GM21737 (cell line): ENCODE results near the gene PDZD4.

Experiments
- ATAC-seq: cut with Tn5 transposase; IDR thresholded peaks from one replicate; pipeline ENCODE4 v1.9.1; 2021; ENCODE audit warnings: mild to moderate bottlenecking, moderate library complexity; ENCODE audit not compliant: unreplicated experiment

PDZD4 gene, protein sequence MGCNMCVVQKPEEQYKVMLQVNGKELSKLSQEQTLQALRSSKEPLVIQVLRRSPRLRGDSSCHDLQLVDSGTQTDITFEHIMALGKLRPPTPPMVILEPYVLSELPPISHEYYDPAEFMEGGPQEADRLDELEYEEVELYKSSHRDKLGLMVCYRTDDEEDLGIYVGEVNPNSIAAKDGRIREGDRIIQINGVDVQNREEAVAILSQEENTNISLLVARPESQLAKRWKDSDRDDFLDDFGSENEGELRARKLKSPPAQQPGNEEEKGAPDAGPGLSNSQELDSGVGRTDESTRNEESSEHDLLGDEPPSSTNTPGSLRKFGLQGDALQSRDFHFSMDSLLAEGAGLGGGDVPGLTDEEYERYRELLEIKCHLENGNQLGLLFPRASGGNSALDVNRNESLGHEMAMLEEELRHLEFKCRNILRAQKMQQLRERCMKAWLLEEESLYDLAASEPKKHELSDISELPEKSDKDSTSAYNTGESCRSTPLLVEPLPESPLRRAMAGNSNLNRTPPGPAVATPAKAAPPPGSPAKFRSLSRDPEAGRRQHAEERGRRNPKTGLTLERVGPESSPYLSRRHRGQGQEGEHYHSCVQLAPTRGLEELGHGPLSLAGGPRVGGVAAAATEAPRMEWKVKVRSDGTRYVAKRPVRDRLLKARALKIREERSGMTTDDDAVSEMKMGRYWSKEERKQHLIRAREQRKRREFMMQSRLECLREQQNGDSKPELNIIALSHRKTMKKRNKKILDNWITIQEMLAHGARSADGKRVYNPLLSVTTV

DNA sequence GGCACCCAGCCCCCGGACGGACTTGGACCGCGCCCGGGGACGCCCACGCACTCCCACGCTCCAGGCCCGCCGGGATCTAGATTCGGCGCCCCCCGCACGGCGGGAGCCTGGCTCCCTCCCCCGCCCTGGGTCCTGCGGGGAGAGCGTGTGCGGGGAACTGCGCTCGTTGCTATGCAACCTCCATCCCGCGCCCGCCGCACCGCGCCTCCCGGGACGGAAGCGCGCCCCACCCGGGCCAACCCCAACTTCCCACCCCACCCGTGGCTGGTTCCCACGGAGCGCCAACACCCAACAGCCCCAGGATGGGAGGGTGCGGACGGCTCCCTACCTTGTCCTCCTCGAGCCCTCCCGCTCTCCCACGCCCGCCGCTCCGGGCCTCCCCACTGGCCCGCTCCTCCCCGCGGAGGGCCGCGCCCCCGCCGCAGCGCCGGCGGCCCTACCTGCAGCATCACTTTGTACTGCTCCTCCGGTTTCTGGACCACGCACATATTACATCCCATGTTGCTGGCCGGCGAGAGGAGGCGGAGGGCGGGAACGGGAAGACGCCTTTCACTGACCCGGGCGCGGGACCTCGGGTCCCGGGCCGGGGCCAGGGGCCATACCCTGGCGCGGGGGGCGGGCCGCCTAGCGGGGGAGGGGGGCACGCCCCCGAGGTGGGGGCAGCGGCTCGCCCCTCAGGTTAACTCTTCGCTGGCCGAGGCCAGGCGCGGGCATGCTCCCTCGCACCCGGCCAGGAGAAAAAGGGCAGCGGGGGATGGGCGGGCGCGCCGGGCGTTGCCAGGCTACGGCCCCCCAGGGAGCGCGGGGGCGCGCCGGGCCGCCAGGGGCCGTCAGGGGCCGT is at the start of gene PDZD4:
Gene PDZD4, minus strand, starts transcription at position 746 of the 841 bp plus-strand sequence. Its CDS starts 246 bp downstream, at position 500.
- ATAC-seq, result no peak

DNA sequence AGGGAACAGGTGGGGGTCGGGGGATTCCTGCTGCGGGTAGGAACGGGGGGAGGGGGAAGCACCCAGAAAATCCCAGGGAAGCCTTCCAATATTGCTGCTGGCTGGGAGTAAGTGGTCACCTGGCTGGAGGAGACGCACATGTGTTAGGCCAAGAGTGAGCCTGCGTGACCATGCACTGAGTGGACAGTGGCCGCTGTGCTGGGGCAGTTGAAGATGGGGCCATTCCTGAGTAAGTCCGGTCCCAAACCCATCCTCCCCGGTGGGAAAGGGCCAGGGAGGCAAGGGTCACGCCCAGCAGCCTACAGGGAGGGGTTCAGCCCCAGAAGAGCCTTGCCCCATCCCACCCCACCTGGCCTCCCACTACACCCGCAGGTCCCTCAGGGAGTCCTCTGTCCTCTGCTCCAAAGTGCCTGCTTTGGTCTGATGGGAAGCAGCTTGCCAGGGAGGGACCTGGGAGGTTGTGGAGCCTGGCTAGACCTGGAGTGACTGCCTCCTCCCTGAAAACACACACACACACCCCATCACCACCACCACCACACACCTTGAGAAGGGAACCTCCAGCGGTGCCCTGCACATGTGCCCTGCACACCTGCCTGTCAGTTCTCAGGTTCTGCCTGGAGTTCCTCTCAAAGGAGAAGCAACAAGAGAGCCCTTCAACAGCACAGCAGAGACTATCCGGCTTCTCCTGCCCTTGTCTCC is 49.5 kb upstream of the PDZD4 start:
- no peak for ATAC-seq

DNA sequence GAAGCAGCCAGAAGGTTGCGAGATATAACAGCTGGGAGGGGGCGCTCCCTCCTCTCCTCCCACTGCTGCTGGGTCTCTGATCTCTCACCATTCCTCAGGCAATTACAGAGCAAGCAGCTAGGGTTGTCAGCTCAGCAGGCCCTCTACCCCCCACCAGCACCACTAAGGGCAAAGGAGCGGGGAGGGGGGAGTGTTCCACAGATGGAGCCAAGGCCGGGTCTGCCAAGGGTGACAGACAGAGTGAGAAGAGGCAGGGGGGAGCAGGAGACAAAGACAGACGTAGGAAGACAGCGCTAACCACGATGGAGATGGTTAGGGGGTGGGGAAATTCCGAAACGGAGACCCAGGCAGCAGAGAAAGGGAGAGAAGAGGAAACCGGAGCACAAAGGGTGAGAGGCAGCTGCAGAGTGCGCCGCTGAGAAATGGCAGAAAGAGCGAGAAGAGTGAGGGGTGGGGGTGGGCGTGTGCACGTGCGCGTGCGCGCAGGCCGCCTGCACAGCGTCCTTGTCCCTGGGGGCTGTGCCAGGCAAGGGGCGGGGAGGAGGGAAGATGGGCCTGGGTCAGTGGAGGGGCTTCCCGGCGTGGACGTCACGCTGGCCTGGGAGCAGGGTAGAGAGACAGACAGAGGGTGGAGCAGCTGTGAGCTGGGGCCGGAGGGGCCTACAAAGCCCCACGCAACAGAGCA is 48.8 kb upstream of the PDZD4 start:
- no peak for ATAC-seq

DNA sequence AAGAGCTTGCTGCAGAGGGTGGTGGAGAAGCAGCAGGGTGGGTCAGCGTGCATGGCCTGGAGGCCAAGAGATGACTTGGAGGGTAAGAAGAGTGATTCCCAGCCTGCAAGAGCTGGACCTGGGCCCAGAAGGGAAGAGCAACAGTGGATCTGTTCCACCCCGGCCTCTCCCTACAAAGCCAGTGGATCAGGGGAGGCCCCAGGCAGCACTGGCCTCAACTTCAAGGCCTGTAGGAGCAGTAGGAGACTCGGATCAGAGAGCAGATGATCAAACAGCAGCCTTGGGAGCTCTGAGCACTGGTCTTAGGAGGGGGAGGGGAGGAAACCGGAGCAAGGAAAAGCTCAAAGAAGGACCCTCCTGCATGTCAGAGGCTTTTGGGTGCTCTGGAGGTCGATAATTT is 48.0 kb upstream of the PDZD4 start:
- no peak for ATAC-seq

DNA sequence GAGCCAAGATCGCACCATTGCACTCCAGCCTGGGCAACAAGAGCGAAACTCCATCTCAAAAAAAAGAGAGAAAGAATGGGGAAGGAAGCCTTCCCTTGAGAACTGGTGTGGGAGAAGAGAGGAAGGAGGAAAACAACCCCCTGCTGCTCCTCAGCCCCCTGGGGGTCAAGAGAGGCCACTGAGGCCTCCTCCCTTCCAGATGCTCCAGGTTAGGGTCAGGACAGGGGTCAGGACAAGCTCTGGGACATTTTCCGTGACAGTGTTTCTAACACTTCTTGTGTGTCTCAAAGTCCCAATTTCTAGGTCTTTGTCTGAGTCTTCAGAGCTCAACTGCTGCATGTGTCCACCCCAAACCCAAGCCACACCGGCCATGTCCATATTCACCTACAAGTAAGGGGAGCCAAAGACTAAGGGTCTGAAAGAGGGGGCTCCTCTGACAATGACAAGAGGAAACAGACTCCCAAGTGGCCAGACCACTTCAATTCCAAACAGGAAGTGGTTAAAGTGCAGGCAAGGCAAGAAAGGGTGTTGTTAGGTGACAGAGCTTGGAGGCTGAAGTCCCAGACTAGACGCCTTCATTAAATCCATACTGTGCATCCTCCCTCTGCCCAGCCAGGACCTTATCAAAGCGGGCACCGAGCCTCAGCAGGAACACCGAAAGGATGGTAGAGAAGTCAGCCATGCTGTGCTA is 47.4 kb upstream of the PDZD4 start:
- ATAC-seq, result no peak

DNA sequence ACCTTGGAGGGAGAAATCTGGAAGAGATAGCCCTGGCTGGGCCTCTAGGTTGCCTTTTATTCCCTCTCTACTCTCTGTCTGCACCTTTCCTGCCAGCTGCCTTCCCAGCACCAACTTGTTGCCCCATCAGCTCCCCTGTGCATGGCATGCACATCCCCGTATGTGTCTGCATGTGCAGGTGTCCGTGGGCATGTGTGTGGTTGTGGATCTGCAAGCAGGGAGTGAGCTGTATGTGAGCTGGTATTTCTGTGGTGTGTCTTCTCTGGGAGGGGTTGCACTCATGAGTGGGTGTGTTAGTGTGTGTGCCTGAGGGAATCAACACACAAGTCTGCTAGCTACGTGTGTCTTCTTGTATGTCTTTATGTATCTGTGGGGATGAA is 45.8 kb upstream of the PDZD4 start:
- ATAC-seq, result no peak

DNA sequence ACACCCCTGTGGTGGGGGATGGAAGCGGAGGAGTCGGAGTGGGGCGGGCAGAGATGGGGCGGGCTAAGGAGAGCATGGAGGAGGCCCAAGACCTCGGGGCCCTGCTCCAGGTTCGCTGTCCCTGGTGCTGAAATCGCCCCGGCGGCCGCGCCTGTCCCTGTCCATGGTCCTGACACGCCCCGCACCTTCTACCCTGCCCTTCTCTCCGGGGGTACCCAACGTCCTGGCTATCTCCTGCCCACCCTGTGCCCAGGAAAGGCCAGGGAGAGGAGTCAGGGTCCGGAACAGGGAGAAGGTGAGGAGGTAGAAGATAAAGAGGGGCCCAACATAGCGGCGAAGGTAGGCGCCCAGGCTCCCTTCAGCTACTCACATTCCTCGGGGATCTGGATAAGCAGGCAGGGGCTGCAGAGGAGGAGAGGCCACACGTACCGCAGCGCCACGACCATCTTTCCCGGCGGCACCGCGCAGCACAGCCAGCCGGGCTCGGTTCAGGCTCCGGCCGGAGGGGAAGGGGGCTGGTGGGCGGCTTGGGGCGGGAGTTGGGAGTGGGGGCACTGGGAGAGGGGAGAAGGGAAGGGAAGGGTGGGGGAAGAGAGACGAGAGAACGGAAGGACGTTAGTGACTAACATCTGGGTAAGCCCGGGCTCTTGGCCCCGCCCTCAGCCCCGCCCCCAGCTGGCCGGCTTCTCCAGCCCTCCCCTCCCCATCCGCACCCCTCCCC is 45.2 kb upstream of the PDZD4 start:
- no peak for ATAC-seq

DNA sequence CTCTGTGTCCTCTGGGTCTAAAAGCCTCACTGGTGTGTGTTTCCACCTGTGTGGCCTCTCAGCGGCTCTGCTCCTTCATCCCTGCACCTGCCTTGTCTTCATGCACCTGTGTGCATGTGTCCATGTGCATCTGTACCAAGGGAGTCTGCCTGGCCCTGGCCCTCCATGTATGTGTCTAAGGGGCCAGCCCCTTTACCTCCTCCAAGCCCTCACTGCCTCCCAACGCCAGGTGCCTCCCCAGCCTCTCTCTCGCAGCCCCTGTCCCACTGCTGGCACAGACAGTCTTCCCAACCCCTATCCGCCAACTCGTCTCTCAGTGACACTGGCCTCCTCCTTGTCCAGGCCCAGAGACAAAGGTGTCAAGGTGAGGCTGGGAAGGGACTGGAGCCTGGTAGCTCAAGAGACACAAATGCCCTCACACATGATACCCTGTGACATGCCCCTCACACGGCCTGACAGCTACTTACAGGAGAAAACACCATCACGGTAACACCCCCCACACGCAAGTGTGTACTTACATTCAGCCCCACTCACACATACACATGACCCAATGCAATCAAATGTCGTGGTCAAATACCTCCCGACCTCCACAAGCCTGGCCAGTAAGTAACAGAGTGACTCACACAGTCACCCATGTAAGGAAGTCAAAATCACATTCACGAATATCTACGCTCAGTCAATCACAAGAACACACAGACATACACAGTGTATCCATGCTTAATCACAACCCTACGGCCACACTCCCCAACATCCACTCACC is 44.2 kb upstream of the PDZD4 start:
- ATAC-seq, result no peak

DNA sequence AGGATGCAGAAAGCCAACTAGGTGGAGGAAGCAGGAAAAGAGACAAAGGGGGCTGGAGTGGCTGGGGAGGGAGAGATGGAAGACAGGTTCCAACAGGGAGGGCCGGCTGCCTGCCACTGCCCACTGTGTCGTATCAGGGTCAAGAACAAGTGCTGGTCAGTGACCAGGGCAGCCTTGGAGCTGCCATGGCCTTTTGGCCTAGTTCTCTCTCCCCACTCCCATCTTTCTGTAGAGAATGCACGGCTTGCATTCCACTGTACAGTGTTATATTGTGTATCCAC is 43.7 kb upstream of the PDZD4 start:
- no peak for ATAC-seq

DNA sequence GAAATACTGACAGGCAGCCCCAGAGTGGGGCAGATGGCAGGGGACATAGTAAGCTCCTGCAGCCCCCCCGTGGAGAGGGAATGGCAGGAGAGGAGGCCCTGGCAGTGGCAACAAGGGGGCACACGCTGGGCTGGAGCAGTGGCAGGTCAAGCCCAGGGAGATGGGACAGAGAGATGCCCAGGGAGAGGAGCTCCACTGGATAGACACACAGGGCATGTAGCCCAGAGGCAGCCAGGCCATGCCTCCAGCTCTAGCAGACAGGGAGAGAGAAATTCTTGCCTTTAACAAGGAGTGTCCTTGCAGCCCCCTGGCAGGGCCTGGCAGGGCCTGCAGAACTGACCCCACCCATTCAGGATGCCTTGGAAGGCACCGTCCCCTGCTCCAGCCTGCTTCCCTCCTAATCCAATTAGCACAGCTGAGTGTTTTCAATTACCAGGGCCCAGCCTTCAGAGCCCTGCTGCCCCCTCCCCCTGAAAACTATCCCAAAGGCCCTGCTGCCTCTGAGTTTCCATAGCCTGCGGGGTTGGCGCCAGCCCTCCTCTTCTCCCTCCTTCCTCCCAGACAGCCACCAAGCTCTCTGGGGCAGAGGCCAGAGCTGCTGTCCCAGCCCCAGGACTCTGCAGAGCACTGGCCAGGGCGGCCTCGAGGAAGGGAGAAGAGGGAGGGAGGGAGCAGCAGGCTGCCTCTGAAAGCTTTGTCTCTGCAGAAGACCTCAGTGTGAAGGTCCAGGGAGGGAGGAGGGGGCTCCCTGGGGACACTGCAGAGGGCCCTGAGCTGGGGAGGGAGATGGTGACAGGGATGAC is 43.1 kb upstream of the PDZD4 start:
- ATAC-seq, result no peak

DNA sequence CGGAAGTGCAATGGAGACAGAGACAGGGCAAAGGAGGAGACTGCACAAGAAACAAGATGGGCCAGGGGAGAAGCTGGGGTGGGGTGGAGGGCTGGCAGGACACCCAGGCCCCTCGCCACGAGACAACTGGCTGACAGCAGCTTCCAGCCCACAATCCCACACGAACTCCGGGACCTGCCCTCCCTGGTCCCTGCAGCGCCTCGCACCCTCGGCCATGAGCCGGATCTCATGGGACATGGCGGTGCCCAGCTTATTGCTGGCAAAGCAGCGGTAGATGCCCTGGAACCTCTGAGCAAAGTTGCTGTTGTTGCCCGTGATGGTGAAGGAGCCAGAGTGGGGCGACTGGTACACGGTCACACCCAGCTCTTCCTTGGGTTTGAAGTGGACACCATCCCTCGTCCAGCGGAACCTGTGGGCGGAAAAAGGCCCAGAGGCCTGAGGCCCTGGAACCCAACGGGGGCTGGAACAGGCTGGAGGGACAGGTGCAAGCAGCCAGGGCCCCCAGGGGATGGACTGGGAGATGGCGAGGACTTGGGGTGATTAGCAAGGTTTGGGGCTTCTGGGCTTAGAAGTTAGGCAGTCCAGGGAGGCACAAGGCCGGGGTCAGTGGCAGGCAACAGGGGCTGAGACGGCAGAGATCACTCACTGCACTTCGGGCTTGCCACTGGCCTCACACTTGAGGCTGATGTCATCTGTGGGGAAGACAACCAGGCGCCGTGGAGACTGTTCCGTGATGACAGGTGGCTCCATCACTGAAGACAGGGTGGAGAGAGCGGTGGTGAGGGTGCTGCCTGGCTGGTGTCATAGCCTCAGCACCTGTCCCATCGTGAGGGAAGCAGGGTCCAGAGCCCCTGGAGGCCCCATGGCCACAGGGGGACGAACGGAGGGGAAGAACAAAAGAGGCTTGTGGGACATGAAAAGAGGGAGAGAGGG is 41.9 kb upstream of the PDZD4 start:
- no peak for ATAC-seq

DNA sequence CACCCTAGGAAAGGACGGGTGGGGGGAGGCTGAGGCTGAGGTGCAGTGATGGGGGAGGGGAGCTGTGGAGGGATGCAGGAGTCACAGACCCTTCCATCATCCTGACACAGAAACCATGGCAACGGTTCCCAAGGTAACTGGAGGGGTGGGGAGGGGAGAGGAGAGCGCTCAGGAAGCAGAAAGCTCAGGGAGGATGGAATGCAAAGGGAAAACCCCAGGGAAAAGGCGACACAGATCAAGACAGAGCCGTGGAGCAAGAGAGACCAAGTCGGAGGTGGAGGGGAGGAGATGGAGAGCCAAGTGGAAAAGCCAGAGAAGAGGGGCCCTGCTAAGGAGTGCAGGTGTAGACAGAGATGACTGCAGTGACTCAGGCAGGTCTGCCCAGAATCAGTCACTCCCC is 41.1 kb upstream of the PDZD4 start:
- ATAC-seq, result no peak

DNA sequence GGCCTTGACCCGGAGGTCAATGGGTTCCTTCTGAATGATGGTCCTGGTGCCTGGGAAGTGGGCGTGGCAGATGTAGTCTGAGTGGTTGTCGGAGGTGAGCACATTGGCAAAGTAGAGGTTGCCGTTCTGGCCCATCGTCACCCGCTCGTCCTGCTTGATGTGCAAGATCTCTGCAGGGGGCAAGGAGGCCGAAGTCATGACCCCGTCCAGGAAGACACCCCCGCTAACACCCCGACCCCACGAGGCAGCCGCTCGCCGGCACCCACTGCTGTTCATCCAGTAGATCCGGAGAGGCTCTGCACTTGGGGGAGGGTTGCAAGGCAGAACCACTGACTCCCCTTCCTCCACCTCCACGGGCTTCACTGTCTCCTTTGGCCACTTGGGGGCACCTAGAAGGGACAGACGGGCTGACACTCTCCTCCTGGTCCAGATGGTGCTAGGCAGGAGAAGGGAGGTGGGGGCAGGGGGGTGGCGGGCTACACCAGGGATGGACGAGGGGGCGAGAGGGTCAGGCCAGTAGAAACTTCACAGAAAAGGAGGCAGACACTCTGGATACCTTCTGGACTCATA is 40.5 kb upstream of the PDZD4 start:
- no peak for ATAC-seq

DNA sequence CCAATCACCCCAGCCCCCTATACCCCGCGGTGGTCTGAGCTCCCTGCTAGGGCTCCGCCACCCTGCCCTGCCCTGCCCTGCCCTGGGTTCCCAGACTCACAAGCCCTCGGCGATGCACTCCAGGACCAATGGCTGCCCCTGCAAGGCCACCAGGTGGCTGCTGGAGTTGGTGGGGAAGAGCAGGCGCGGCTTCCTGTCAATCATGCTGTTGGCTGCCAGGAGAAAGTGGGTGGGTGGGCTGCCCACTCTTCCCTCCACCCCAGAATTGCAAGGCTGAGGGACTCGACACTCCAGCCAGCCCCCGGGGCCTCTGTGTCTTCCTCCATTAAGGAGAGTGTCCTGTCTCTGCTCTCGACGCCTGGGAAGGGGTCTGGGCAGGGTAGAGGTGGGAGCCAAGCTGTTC is 39.9 kb upstream of the PDZD4 start:
- ATAC-seq, result no peak

DNA sequence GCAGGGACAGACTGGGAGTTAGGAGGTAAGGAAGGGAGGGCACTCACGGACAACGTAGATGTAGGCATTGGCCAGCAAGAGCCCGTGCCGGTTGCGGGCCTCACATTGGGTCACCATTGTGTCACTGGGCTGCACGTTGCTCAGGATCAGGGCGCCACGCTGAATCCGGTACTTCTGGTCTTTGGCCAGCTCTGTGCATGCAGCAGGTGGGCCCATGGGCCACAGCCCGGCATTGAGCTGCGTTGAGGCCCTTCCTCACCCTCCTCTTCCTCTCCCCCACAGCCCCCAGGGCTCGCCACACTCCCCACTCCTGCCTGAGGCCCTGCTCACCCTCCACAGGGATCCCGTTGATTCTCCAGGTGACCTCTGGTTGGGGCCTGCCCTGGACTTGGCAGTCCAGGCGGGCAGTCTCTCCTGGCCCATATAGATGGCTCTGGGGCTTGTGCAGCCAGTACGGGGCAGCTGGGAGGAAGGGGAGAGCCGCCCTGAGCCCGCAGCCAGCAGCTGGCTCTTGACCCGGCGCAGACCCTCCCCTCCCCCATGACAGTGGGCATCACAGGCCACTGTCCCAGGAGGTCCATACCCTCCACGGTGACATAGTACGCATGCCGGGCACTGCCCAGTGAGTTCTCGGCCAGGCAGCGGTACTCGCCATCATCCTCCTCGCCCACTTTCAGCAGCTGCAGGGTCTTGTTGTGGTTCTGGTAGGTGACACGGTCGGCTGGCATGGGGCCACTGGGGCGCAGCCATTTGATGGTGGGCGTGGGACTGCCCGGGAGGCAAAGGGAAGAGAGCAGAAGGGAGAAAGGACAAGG is 39.3 kb upstream of the PDZD4 start:
- no peak for ATAC-seq
